Epithelial cell of prostate (primary cell): ENCODE results near the gene VGF.

Experiments used
- DNase-seq: peaks from one replicate; pipeline ENCODE4 v3.0.0-alpha.2; 2011; ENCODE audit warnings: low read depth, low spot score
- H3K27ac ChIP-seq: fragments of 450-650 bp; 2 replicates; pipeline ENCODE4 v1.5.1; 2017; ENCODE audit warnings: mild to moderate bottlenecking

VGF gene

DNA sequence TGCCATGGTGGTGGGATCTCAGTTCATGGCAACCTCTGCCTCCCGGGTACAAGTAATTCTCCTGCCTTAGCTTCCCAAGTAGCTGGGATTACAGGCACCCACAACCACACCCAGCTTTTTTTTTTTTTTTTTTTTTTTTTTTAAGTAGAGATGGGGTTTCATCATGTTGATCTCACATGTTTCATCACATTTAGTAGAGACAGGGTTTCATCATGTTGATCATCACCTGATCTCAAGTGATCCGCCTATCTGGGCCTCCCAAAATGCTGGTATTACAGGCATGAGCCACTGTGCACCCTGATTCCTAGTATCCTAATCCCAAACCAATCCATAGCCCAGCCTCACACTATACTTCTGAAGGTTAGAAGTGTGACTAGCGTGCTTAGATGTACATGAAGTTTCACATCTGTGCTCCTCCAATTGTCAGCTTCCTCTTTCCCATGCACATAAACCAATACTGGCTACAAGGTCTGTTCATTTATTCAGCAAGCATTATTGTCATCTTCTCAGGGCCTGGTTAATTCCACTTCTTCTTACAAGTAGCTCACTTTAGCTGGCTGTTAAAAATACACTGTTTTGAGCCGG, 21.6 kb upstream of the VGF start:
- H3K27ac ChIP-seq = no peak overlapping the region
- DNase-seq = no peak

DNA sequence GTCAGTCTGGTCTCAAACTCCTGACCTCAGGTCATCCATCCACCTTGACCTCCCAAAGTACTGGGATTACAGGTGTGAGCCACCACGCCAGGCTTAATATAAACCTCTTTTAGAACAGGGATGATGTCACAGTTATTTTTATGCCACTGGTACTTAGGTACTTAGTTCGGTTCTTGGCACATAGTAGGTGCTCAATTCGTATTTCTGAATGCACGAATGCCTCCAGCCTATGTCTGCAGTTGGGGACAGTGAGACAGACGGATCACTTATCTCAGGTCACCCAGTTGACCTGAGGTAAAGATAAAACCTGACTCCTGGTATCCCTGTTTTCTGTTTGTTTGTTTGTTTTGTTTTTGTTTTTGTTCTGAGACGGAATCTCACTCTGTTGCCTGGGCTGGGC, 20.8 kb upstream of the VGF start:
- no peak for DNase-seq
- H3K27ac ChIP-seq = no peak overlapping the region

DNA sequence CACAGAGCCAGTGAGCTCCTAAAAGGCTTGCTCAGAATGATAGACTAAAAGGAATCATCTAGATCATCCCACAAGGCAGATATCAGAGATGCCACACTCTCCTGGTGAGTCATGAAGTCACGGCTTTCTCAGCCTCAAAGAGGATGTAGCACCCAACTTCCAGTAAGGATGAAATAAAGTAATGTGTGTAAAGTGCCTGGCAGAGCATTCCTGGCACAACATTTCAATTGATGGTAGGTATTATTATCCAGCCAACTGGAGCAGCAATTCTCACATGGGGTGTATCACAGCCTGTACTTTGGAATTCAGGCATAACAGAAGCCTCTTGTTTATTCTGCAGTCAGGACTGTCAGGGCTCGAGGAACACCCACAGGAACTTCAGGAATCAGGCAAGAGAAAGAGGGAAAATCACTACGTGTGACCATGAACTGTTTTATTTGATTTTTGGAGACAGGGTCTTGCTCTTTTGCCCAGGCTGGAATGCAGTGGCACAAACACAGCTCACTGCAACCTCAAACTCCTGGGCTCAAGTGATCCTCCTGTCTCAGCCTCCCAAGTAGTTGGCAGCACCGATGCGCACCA, 20.0 kb upstream of the VGF start:
- no peak overlapping the region for H3K27ac ChIP-seq
- no peak for DNase-seq

DNA sequence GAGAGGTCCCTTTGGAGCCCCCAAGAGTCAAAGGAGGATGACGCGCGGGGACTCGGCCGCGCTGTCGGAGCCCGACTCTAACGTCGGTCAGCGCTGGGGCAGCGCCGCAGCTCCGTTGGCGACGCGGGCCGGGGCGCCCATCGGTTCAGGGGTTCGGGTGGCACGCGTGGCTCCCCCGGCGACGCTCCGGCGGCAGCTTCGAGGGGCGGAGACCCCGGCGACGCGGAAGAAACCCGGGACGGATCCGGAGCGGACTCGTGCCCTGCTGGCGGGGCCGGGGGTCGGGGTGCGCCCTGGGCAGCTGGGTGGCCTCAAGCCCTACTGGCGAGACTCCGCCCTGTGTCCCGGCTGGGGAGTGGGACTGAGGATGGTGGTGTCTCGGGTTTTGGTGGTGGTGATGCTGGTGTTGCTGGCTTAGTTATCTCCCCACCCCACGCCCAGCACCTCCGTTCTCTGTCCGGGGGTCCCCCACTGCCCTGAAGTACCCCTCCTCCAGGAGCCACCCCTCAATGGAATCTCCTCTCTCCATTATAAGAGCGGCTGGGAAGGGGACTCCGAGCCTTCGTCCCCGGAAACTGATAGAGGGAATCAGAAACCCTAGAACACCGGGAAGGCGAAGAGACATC, 14.9 kb upstream of the VGF start, which contains the start of gene NAT16:
NAT16 (minus strand) TSS at position 164 of the 626 bp plus-strand sequence. CDS start 5,486 bp downstream, outside the sequence.
- DNase-seq = no peak

DNA sequence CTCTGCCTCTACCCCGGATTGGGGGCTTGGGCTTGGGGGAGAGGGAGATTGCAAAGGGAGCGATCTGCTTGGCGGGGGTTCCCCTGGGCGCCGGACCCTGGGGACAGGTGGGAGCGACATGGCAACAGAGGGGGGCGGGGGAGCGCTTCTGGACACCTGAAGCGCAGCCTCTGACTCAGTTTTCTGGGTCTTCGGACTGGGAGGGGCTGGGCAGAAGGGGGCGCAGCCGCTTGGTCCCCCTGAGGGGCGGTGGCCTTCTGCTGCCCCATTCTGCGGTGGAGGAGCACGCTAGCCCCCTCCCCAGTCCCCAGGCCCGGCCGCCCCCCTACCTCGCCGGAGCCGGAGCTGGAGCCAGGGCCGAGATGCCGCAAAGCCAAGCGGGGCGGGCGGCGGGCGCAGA, 14.3 kb upstream of the VGF start:
- H3K27ac ChIP-seq = no peak overlapping the region
- DNase-seq = no peak

More for the DNA sequence above, 14.9 kb upstream of the VGF start, which contains the start of gene NAT16:
- H3K27ac ChIP-seq = no peak within 1 kb of the TSS

DNA sequence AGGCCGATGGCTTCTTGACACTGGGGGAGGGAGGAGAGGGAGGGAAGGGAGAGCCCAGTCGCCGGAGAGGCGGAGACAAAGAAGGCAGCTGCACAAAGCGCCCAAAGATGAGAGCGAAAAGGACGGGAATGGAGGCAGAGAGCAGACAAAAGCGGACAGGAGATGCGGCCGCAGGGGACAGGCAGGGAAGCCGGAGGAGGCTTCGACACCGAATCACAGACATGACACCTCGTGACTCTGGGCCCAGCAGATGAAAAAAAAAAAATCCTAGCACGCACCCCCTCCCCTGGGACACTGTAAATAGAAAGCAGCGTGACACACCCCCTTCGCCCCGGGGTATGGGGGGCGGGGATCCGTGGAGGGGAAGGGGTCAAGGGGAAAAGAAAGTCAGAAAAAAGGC, 13.7 kb upstream of the VGF start:
- no peak overlapping the region for H3K27ac ChIP-seq
- no peak for DNase-seq

DNA sequence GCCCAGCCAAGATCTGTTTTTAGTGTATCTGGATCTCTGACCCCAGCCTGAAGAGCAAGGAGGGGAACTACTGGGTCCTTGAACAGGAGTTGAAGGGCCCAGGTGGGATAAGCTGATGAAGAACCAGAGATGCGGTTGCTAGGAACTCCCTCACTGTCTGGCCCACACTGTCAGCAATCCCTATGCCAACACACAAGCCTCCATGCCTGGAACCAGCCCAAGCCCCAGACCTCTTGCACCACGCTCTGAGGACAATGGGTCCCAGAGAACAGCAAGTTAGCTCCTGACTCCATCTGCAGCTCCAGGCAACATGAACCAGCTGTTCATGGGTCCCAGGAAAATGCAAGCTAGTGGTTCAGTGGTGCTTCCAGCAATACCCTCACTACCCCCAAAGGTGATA, 12.3 kb upstream of the VGF start:
- DNase-seq = no peak
- no peak overlapping the region for H3K27ac ChIP-seq

DNA sequence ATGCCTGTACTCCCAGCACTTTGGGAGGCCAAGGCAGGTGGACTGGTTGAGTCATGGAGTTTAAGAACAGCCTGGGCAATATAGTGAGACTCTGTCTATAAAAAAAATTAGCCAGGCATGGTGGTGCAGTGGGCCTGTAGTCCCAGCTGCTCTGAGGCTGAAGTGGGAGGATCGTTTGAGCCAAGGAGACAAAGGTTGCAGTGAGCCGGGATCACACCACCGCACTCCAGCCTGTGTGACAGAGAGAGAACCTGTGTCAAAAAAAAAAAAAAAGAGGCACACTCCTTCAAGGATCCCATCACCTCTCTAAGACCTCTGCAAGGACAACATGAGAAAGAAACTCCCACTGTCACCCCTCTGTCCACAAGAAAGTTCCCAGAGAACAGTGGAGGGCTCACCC, 10.3 kb upstream of the VGF start:
- H3K27ac ChIP-seq = no peak overlapping the region
- no peak for DNase-seq

DNA sequence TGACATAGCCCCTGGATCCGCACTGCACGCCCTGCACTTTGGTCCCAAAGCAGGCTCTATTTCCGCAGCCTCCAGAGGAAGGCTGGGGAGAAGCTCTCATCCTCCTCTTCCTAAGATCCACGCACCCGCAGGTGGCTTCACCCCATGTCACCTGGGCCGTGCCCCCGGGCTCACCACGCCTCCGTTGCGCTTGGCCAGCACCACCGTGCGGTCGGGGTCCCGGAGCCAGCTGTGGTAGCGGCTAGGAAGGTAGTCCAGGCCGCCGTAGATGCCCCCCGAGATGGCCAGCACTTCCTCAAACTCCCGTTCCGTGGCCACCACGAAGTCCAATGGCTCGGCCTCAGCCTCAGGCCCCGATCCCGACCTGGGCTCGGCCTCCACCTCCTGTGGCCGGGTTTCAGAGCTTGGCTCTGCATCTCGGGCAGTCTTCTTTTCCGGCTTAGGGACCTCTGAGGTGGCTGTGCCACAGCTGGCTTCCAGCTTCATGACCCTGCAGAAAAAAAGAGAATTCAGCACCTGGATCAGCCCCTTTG, 9.0 kb upstream of the VGF start:
- DNase-seq = no peak
- H3K27ac ChIP-seq = no peak overlapping the region

DNA sequence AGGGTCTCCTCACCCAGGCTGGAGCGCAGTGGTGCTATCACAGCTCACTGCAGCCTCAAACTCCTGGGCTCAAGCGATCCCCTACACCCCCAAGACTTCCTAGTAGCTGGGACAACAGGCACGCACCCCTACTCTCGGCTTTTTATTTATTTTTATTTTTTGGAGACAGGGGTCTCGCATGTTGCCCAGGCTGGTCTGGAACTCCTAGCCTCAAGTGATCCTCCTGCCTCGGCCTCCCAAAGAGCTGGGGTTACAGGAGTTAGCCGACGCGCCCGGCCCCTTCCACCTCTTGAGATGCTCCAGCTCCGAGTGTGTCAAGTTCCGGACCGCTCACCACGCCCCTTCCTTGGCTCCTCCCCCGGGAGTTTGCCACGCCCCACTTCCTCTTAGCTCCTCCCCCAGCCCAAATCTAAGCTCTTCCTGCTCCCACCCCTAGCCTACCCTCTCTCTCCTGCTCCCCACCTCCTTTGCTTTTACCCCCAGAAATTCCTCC, 8.4 kb upstream of the VGF start:
- DNase-seq = no peak
- H3K27ac ChIP-seq = no peak overlapping the region

DNA sequence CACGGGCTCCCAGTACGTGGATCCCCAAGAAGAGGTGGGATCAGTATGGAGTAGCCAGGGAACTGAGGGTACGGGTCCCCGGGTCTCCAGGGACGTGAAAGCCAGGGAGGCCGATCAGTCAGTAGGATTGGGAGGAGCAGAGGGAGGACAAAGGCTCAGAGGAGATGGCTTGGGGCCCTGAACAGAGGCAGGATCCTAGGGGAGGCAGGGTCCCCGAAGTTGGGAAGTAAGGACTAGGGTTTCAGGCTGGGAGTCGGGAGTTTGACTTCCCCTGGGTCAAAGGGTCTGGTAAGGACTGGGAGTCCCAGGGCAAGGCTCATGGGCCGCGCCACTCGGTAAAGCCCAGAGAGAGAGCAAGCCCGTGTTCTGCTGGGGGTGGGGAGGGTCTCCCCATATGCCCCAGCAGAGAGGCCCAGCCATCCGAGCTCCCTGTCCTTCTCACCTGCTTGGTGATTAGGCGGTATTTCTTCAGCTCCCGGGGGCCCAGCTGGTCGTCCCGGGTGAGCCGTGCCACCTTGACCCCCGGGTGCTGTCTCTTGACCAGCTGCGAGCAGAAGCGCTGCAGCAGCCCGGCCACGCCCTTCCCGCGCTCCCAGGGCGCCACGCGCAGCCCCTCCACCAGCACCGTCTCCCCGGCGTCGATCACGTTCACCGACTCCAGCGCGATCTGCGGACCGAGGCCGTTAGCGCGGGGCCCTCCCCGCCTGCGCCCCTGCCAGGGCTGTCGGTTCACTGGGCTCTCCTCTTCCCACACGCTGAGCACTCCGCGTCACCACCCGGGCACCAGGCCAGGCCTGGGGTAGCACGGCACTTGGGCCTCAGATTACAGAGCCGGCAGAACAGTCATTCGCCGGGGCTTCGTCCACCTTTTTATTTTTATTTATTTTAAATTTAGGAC, 7.7 kb upstream of the VGF start:
- no peak for DNase-seq

DNA sequence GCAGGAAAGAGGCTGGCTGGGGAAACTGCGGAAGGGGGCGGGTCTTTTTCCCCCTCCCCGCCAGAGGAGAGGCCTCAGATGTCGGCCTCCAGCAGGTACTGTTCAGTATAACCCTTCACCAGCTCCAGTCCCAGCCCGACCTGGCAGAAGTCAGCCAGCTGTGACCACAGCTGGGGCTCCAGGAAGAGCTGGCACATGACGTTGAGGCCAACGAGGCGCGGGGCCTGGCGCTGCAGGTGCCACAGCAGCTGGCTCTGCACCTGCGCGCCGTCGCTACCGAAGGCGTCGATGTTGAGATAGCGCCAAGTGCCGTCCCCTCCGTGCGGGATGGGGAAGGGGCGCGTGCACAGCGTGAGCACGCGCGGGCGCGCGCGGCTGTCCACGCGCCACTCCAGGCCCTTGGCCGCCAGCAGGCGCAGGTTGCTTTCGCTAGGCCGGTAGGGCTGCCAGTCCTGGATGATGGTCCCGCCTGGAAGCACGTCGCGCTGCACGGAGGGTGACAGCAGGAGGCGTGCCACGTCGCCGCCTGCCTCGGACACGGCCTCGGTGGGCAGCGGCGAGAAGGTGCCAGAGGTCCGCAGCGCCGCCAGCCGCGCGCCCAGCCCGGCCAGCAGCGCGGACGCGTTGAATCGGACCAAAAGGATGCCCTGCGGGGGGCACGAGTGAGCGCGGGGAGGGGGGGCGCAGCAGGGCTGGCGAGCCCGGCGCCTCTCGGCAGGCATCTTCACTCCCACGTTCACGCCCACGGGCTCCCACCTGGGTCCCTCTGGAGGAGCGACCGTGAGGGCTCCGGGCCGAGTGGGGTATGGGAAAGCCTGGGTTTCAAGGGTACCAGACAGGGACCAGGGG, 6.9 kb upstream of the VGF start:
- DNase-seq = no peak
- H3K27ac ChIP-seq = no peak overlapping the region

More for the DNA sequence above, 7.7 kb upstream of the VGF start:
- H3K27ac ChIP-seq = no peak overlapping the region

DNA sequence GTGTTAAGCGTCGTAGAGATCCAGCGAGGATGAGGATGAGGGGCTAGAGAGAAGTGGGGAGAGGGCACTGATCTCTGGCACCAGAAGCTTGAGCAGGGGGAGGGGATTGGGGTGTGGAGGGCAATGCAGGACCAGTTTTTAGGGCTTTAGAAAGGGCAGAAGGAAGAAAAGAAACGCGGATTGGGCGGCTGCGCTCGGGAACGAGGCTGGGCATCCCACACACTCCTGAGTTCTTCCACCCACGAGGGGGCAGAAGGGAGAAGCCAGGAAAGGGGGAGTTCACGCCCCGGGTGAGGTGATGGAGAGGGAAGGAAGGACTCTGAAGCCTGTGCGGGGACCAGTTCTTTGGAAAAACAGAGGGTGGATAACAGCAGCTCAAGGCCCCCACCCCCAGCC, 6.1 kb upstream of the VGF start:
- DNase-seq = no peak
- H3K27ac ChIP-seq = no peak overlapping the region

DNA sequence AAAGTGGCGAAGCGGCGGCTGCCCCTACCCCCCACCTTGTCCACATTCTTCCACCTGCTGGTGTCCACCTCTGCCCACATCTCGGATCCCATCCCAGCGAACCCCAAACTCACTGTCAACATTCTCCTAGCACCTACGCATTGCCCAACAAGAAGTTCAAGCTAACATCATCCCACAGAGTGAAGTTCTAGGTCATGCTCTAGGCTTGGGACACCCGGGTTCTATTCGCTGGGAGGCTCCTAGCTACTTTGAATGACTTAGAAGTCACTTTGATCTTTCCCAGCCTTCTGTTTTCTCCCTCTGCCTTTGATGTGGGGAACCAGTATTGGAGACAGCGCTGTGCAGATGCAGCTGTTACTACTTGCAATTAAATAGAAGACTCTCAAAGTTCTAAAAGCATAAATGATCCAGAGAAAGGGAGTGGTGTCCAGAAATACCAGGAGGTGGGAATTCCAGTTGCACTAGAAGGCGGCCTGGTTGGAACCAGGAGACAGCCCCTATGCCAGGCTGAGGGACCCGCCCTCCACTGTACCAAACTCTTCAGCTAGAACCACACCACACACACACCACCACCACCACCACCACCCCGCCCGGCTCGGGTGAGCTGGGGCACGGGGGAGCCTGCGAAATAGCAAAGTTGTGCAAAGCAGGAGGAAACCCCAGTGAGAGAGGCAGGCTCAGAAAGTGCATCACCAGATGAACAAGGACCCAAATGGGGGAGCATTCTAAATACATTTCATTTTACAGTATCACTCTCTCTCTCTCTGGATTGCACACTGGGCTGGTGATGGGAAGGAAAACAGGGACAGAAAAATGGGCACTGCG, 5.5 kb upstream of the VGF start:
- DNase-seq = no peak
- H3K27ac ChIP-seq = no peak overlapping the region

DNA sequence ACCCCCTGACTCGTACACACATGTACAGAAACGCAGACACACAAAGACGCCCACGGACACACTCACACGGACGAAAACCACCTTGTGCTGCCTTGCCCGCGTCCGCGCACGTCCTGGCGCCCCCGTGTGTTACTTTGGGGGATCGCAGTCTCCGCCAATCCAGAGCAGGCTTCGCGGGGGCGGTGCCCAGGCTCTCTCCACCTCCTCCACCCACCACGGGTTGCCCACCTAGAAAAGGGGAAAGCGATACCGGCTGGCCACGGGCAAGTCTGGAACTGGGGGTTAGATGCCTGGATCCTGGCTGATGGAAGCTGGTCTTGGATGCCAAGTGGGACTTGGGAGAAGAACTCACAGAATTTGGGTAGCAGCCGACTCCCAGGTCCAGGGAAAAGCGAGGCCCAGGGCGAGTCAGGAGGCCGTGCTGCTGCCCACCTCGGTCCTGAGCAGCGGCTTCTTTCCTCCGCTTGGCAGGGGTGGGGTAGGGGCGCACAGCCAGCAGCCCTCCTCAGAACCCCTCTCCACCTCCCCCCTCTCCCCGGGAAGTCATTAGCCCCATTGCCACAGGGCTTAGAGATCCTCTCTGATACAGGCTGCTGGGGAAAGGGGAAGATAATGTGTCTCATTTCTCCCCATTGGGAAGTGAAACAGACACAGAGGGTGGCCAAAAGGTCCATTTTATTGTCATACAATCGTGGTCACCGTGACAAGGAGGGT, 4.6 kb upstream of the VGF start:
- DNase-seq = no peak
- no peak overlapping the region for H3K27ac ChIP-seq

DNA sequence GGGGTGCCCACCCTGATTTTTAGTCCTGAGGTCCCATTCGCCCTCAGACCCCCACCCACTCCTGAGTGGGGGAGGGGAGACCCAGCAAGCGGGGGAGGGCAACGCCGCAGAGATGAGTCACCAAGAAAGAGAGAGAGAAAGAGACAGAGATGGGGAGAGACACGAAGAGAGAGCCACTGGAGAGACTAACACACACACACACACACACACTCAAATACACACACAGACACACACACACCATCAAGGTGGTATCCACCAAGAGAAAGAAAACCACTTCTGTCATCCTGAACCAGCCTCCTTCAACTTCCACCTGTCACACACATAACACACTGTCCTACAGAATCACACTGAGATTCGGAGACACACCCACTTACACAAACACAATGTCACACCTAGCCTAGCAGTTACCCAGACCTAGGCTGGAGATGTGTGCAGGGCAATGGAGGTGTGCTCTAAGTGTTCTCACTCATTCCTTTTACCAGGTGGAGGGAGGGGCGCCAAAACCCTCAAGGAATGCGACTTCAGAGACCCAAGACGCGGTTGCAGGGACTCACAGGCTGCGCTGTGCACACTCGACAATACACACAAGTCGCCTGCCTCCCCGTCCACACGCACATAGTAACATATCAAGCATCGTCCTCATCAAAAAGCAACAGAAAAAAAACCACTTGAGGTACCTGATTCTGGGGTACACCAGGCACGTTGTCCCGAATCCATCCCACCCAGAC, 3.9 kb upstream of the VGF start:
- no peak overlapping the region for H3K27ac ChIP-seq
- DNase-seq = no peak

DNA sequence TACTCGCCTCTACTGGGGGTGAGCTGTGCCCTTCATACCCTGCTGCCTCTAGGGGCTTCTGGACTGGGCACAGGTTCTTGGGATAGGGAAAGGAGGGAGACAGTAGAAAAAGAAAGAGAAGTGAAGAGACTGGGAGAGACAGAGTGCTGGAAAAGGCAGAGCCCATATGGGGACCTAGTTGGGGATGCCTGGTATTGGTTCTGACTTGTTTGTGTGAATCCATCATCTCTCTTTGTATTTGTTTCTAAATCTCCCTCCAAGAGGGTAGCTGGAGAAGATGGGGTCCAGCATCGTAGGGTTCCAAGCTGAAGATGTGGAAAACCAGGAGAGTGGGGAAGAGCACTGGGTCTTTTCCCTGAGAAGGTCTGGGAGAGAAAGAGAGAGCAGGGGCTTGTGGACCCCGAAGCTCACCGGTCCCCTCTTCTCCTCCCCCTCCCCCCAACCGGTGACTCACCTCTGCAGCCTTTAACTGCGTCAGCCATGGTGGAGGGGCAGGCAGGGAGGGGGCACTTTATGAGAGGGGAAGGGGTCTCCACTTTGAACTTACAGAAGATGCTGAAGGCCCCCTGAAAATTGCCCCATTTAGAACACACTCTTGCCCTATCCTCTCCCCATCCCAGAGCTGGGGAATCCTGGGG, 3.2 kb upstream of the VGF start:
- DNase-seq = no peak
- H3K27ac ChIP-seq = no peak overlapping the region
